Suprapubic skin (tissue), 3 donors: ENCODE measurements around the gene ACACB.

Experiments used
- EP300 ChIP-seq: sonication (generic); formaldehyde crosslinking; IDR thresholded peaks from one replicate; pipeline ENCODE4 v1.6.1; 2017; ENCODE audit warnings: antibody characterized with exemption
- POLR2A ChIP-seq, 2 donors: fragments of 450-650 bp; IDR thresholded peaks; one replicate each; pipeline ENCODE4 v1.6.1; 2017; ENCODE audit warnings: antibody characterized with exemption in 2 of 2, mild to moderate bottlenecking in 2 of 2, moderate library complexity in 2 of 2
- TF ChIP-seq, protein P1 (sequence below), 2 donors: fragments of 200-600 bp in 1 of 2; fragments of 450-650 bp in 1 of 2; sonication (generic) in 1 of 2; IDR thresholded peaks; one replicate each; pipeline ENCODE4 v1.5.1; 2016 to 2019; ENCODE audit warnings: antibody characterized with exemption in 2 of 2, mild to moderate bottlenecking in 1 of 2, moderate library complexity in 1 of 2

- TF ChIP-seq, protein P1, sequence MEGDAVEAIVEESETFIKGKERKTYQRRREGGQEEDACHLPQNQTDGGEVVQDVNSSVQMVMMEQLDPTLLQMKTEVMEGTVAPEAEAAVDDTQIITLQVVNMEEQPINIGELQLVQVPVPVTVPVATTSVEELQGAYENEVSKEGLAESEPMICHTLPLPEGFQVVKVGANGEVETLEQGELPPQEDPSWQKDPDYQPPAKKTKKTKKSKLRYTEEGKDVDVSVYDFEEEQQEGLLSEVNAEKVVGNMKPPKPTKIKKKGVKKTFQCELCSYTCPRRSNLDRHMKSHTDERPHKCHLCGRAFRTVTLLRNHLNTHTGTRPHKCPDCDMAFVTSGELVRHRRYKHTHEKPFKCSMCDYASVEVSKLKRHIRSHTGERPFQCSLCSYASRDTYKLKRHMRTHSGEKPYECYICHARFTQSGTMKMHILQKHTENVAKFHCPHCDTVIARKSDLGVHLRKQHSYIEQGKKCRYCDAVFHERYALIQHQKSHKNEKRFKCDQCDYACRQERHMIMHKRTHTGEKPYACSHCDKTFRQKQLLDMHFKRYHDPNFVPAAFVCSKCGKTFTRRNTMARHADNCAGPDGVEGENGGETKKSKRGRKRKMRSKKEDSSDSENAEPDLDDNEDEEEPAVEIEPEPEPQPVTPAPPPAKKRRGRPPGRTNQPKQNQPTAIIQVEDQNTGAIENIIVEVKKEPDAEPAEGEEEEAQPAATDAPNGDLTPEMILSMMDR (IDR thresholded peaks at IDR 0.05), result no peak
- TF ChIP-seq POLR2A (IDR thresholded peaks at IDR 0.05) (no peak), EP300 (no peak)
Measured at GRCh38 chr12:109098651-109099050, 17.7 kb upstream of the ACACB start.
